HUES48 (cell line): ENCODE data around the gene CACNA1S.

Source experiments
- H3K27ac ChIP-seq: one replicate; pipeline ENCODE4 v1.7.0; 2013; ENCODE audit warnings: low read depth, low read length, inconsistent platforms
- H3K27me3 ChIP-seq: 2 replicates; pipeline ENCODE4 v1.6.1; 2013; ENCODE audit warnings: mild to moderate bottlenecking, low read length; ENCODE audit not compliant: control insufficient read depth, insufficient read depth
- H3K36me3 ChIP-seq: 2 replicates; pipeline ENCODE4 v1.6.1; 2013; ENCODE audit warnings: low read length; ENCODE audit not compliant: control insufficient read depth, insufficient read depth
- H3K4me1 ChIP-seq: 2 replicates; pipeline ENCODE4 v1.6.1; 2013; ENCODE audit warnings: mild to moderate bottlenecking, low read length; ENCODE audit not compliant: control insufficient read depth, insufficient read depth
- H3K4me3 ChIP-seq: 2 replicates; pipeline ENCODE4 v1.5.1; 2013; ENCODE audit warnings: mild to moderate bottlenecking, low read depth, low read length
- H3K9ac ChIP-seq: 2 replicates; pipeline ENCODE4 v1.6.1; 2013; ENCODE audit warnings: mild to moderate bottlenecking, low read depth, low read length, moderate library complexity
- H3K9me3 ChIP-seq: 2 replicates; pipeline ENCODE4 v1.6.1; 2013; ENCODE audit warnings: low read length; ENCODE audit not compliant: control insufficient read depth, insufficient read depth

Gene CACNA1S

GRCh38 chr1:201114245-201115131 lies 2.3 kb upstream of the CACNA1S start:
- peaks cover 7% of the 10 kb centered on the region for H3K4me1 ChIP-seq
- H3K4me3 ChIP-seq, result peak overlapping the region; percentile 56
- no peaks in the 10 kb centered on the region for H3K36me3 ChIP-seq
- H3K27me3 ChIP-seq, result peaks cover 51% of the 10 kb centered on the region
- H3K9me3 ChIP-seq, result no peaks in the 10 kb centered on the region
- H3K27ac ChIP-seq, result no peak overlapping the region
- H3K9ac ChIP-seq, result no peak overlapping the region

DNA sequence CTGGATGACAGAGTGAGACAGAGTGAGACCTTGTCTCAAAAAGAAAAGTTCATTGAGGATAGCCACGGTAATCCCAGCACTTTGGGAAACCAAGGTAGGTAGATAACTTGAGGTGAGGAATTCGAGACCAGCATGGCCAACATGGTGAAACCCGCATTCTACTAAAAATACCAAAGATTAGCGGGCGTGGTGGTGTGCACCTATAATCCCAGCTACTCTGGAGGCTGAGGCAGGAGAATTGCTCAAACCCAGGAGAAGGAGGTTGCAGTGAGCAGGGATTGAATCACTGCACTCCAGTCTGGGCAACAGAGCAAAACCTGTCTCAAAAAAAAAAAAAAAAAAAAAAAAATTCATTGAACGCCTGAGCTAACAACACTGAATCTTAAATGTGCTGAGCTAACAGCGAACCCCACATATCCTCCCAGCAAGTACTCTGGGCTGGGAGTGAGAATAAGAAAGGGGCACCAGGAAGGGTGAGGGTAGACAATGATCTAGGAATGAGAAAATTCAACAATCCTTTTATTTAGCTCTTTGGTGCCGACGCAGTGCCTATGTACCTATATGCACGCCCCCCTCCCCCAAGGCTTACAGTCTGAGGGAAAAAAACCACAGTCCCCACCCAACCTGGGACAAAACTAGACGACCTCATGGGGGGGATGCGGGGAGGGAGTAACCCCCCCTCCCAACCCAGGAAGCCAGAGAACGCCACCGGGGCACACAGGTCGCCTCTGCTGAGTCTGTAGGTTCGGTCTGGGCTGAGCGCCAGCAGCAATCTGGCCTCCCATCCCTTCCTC lies 1.4 kb upstream of the CACNA1S start:
- H3K4me1 ChIP-seq, result peaks cover 3% of the 10 kb centered on the region; the same call in 1 of the 2 replicates
- H3K27ac ChIP-seq, result no peak overlapping the region
- no peaks in the 10 kb centered on the region for H3K9me3 ChIP-seq
- peaks cover 49% of the 10 kb centered on the region for H3K27me3 ChIP-seq
- H3K36me3 ChIP-seq, result no peaks in the 10 kb centered on the region
- no peak overlapping the region for H3K9ac ChIP-seq
- peak overlapping the region; percentile 56 for H3K4me3 ChIP-seq

DNA sequence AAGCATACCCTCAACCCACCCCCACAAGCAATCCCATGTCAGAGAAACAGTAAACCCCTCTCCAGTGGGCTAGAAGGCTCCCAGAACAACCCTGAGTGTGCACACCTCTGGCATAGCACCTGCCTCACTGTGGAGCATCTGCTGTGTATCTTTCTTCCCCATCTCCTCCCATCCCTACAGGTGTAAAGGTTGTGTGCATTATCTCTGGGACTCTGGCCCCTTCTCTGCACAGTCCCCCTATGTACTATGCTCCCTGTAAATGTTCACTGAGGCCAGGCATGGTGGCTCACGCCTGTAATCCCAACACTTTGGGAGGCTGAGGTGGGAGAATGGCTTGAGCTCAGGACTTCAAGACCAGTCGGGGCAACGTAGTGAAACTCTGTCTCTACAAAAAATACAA lies 700 bp upstream of the CACNA1S start:
- H3K27ac ChIP-seq, result no peak overlapping the region

GRCh38 chr1:201111672-201112071 lies 554 bp downstream of the CACNA1S start:
- H3K9me3 ChIP-seq, result no peaks in the 10 kb centered on the region
- no peak overlapping the region for H3K9ac ChIP-seq
- no peaks in the 10 kb centered on the region for H3K36me3 ChIP-seq
- no peak overlapping the region for H3K4me3 ChIP-seq
- peaks cover 31% of the 10 kb centered on the region for H3K27me3 ChIP-seq
- peaks cover 6% of the 10 kb centered on the region; the same call in 1 of the 2 replicates for H3K4me1 ChIP-seq
- H3K27ac ChIP-seq, result no peak overlapping the region

More for the DNA sequence above, 700 bp upstream of the CACNA1S start:
- H3K4me1 ChIP-seq, result peaks cover 6% of the 10 kb centered on the region; the same call in 1 of the 2 replicates
- no peaks in the 10 kb centered on the region for H3K9me3 ChIP-seq
- H3K4me3 ChIP-seq, result no peak overlapping the region
- H3K36me3 ChIP-seq, result no peaks in the 10 kb centered on the region
- H3K9ac ChIP-seq, result no peak overlapping the region
- H3K27me3 ChIP-seq, result peaks cover 43% of the 10 kb centered on the region

- Histone ChIP-seq H3K27ac (no peak overlapping the region), H3K9ac (no peak overlapping the region), H3K27me3 (peaks cover 26% of the 10 kb centered on the region), H3K9me3 (no peaks in the 10 kb centered on the region), H3K36me3 (no peaks in the 10 kb centered on the region), H3K4me3 (no peak overlapping the region), H3K4me1 (peaks cover 6% of the 10 kb centered on the region; the same call in 1 of the 2 replicates)
Observed at GRCh38 chr1:201111156-201111555, 1.1 kb downstream of the CACNA1S start.

DNA sequence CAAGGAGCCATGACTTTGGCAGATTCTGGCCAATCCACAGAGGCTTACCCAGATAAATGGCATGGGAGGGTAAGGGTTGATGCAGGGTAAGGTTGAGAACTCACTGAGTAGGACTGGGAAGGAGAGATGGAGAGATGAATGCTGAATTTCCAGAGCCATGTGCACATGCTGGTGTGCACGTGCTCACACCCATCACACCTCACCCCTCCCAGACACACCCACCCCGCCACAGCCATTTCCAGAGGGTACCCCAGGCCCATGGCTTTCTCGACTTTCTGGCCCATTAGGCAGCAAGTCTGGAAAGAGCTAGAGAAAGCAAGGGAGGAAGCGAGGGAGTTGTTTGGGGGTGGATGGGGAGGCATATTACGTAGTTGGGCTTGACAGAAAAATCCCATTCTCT lies 1.6 kb downstream of the CACNA1S start:
- Histone ChIP-seq H3K4me1 (peaks cover 6% of the 10 kb centered on the region; the same call in 1 of the 2 replicates), H3K27me3 (peaks cover 21% of the 10 kb centered on the region), H3K27ac (no peak overlapping the region), H3K9me3 (no peaks in the 10 kb centered on the region), H3K9ac (no peak overlapping the region), H3K36me3 (no peaks in the 10 kb centered on the region), H3K4me3 (no peak overlapping the region)

DNA sequence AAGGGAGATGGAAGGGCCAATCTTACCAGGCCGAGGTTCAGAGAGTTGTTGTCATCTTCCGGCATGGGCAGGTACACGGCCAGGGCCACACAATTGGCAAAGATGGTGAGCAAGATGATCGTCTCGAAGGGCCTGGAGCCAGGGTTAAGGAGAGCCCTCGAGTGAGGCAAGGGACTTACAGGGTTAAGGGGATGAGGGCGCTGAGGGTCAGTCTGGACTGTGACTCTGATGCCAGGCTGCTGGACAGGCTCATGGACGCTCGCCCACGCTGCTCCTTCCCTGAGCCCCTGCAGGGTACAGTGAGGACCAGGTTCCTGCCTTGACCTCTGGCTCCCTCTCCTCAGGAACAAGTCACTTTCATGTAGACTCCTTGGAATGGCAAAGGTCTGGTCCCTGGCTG lies 2.1 kb downstream of the CACNA1S start:
- Histone ChIP-seq H3K4me1 (peaks cover 6% of the 10 kb centered on the region; the same call in 1 of the 2 replicates), H3K27ac (no peak overlapping the region), H3K9me3 (no peaks in the 10 kb centered on the region), H3K4me3 (no peak overlapping the region), H3K27me3 (peaks cover 16% of the 10 kb centered on the region), H3K36me3 (no peaks in the 10 kb centered on the region), H3K9ac (no peak overlapping the region)

- H3K36me3 ChIP-seq, result no peaks in the 10 kb centered on the region
- no peak overlapping the region for H3K4me3 ChIP-seq
- no peaks in the 10 kb centered on the region for H3K9me3 ChIP-seq
- H3K27ac ChIP-seq, result no peak overlapping the region
- peaks cover 12% of the 10 kb centered on the region for H3K27me3 ChIP-seq
- H3K4me1 ChIP-seq, result peaks cover 6% of the 10 kb centered on the region; the same call in 1 of the 2 replicates
- no peak overlapping the region for H3K9ac ChIP-seq
Observed at GRCh38 chr1:201109651-201110050, 2.6 kb downstream of the CACNA1S start.

GRCh38 chr1:201108614-201109013 lies 3.6 kb downstream of the CACNA1S start:
- H3K27me3 ChIP-seq, result peaks cover 9% of the 10 kb centered on the region
- no peak overlapping the region for H3K4me3 ChIP-seq
- H3K36me3 ChIP-seq, result no peaks in the 10 kb centered on the region
- H3K27ac ChIP-seq, result no peak overlapping the region
- H3K4me1 ChIP-seq, result peaks cover 10% of the 10 kb centered on the region; the same call in 1 of the 2 replicates
- no peak overlapping the region for H3K9ac ChIP-seq
- no peaks in the 10 kb centered on the region for H3K9me3 ChIP-seq

DNA sequence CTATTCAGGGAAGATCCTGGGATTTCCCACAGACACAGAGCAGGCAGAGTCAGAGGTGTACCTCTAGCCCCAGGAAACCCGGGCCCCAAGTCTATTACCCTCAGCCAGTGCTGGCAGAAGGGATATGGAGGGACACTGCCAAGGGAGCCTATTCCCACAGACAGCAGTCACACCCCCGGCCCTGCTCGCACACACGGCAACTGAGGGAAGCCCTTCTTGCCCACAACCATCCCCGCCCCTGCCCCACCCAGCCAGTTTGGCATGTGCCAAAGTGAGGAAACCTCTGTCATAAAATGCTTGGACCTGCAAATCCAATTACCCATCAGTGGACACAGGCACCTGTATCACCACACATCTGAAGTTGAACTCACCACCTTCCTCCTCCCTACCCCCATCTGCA lies 6.5 kb downstream of the CACNA1S start:
- H3K27ac ChIP-seq, result no peak overlapping the region
- no peaks in the 10 kb centered on the region for H3K9me3 ChIP-seq
- H3K36me3 ChIP-seq, result no peaks in the 10 kb centered on the region
- no peaks in the 10 kb centered on the region; the same call in 1 of the 2 replicates for H3K27me3 ChIP-seq
- no peak overlapping the region for H3K9ac ChIP-seq
- H3K4me1 ChIP-seq, result peaks cover 10% of the 10 kb centered on the region; the same call in 1 of the 2 replicates
- no peak overlapping the region for H3K4me3 ChIP-seq
